SH-SY5Y (cell line): ENCODE results near the gene C21orf91.

Experiments used
- GATA2 ChIP-seq: IDR thresholded peaks from 2 replicates; pipeline ENCODE4 v1.6.1; 2011; ENCODE audit warnings: mild to moderate bottlenecking, low read depth, low read length
- GATA3 ChIP-seq: IDR thresholded peaks from 2 replicates; pipeline ENCODE4 v1.6.1; 2011; ENCODE audit warnings: low read depth, mild to moderate bottlenecking, low read length, moderate library complexity

GRCh38 chr21:17819114-17819876 lies at the start of gene C21orf91:
- TF ChIP-seq GATA2 (no peak), GATA3 (no peak)
